Esophagus squamous epithelium (tissue), 4 donors: ENCODE results near the gene BAIAP2.

Experiments
- CTCF ChIP-seq, 6 experiments: fragments of 450-650 bp in 4 of 6; fragments of 200-600 bp in 2 of 6; sonication (generic) in 2 of 6; IDR thresholded peaks; one replicate each; pipeline ENCODE4 v1.5.1; 2016 to 2019; ENCODE audit warnings: antibody characterized with exemption in 6 of 6, mild to moderate bottlenecking in 4 of 6, moderate library complexity in 4 of 6
- POLR2A ChIP-seq, 4 donors: fragments of 450-650 bp; IDR thresholded peaks; one replicate each; pipeline ENCODE4 v1.6.1; 2017; ENCODE audit warnings: antibody characterized with exemption in 4 of 4, mild to moderate bottlenecking in 4 of 4, moderate library complexity in 3 of 4

GRCh38 chr17:80990921-80991644 lies 43.9 kb upstream of the BAIAP2 start:
- TF ChIP-seq CTCF (IDR thresholded peaks at IDR 0.05) (no peak), POLR2A (IDR thresholded peaks at IDR 0.05) (no peak)
